Measurements from ENCODE around the gene IMMP2L.
"Not testable (repeated sequence)": the region's sequence is repeated elsewhere in the genome, so short reads cannot be mapped to it uniquely, and the experiment has no call there.

IMMP2L gene

DNA sequence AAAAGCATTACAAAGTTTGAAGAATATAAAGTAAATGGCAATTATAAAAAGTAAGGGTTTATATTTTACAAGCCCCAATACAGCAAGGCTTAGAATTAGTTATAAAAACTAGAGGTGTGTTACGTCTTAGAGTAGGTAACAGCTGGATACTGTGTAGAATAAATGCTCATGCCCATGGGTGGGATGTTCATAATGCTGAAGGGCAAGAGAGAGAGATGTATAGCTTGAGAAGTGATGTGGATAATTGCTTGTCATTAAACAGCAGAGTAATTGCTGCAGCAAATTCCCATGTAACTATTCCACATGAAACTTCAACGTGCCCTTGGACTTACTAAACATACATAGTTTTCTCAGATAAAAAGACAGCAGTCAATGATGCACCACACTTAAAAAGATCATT is 233.8 kb downstream of the IMMP2L start:
- DNase-seq, result no peak

DNA sequence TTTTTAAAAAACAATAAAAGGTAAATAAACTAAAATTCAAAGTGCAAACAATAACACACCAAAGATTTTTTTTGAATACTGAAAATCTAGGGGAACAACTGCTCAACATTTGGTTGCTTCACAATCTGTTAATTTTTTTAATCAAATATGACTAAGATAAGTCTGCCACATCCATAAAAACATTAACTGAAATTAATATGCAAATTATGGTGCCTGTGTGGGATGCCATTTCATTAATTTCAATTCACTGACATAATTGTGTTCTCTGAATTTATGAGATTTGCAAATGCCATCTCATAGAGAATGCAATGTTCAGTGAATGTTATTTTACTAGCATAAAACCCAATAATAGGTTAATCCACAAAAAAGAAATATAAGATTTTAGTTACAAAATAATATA is 237.5 kb downstream of the IMMP2L start:
- no peak for DNase-seq

DNA sequence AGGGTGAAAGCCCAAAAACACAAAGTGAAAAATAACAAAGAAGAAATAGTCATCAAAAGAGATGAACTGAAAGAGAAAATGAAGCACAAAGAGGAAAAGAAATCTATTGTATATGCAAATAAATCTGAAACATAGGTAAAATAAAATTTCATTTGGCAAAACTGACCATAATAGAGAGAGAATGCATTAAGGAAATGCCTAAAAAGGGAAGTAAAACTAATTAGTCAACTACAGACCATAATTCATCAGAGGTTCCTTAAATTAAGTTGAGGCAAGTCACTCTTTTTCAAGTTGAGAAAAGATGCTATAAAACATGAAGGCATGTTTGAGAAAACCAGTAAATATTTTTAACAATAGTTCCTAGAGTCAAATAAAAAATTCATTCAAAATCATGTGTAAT is 238.1 kb downstream of the IMMP2L start:
- DNase-seq, result no peak

DNA sequence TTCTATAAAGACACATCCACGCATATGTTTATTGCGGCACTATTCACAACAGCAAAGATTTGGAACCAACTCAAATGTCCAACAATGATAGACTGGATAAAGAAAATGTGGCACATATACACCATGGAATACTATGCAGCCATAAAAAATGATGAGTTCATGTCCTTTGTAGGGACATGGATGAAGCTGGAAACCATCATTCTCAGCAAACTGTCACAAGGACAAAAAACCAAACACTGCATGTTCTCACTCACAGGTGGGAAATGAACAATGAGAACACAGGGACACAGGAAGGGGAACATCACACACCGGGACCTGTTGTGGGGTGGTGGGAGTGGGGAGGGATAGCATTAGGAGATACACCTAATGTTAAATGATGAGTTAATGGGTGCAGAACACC is 238.6 kb downstream of the IMMP2L start:
- DNase-seq, result not testable (repeated sequence)

DNA sequence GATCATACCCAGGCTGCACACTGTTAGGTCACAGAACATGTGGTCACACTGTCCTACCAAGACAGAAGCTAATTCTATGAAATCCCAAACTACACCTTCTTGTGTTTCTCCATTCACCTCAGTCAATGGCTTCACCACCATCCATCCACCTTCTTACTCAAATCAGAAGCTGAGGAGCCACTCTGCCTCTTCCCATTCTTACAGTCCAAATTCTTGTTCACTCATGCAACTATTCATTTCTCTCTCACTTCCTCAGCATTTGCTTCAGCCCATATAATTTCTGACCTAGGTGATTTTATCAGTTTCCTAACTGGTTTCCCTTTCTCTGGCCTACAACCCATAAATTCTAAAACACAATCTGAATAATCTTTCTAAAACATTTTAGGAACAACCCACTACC is 242.2 kb downstream of the IMMP2L start:
- DNase-seq, result no peak

DNA sequence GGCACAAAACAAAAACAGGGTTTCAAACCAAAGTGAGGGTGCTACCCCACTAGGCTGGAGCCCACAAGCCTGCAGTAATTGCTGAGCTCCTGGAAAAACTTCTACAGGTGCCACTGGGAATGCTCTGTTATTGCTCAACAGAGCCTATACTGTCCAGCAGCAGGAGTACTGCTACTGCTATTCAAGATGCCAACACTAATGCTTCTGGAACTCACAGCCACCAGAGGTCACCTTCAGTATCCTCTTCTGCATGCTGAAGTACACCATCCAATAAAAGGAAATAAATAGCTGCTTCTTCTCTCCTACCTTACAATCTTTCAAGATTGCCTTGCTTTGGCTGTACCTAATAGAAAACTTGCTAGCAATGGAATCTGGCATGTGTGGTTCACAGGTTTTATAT is 249.3 kb downstream of the IMMP2L start:
- no peak for DNase-seq

DNA sequence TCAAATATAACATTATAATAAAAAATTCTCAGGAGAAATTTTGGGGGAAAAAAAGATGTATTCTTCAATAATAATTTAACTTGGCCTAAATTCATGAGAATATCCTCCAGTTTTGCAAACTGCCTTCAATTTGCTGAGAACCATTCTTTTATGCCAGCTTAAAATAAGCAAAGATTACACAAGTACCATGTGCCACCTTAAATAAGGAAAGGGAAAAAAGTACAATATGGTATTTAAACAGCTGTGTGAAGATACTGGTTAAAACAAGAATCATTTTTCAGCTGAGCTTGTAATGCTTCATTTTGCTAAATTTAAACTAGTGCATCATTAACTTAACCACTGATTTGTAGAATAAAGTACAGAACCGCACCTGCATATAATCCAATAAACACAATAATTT is 253.6 kb downstream of the IMMP2L start:
- no peak for DNase-seq

DNA sequence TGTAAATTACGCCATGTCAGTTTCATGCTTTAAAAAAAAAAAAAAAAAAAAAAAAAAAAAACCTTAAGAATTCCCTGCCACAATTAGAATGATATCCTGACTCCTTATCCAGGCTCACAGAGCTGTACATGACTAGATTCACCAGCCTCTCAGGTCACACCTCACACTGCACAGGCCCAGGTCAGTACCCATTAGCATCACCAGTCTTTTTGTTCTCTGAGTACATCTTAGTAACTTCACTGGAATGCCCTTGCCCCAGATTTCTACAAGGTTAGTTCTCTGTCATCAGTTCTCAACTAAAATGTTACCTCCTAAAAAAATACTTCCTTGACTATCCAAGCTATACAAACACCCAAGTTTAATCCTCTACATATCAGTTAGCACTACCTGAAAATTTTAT is 260.4 kb downstream of the IMMP2L start:
- no peak for DNase-seq

DNA sequence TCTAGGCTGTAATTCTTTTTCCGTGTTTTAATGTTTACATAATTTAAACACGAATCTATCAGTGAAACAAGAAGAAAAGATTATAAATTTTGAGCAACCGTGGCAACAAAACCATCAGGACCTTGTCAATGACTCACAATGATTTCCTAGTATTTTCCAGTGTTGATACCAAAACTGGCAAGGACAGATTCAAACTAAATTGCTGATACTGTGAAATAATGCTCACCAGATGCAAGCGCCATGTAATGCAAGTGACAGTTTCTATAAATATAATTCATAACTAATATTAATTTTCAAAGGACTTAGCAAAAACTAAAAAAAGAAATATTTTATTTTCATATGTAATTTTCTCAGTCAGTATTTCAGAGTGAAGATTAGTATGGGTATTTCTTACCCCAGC is 267.8 kb downstream of the IMMP2L start:
- DNase-seq, result no peak

DNA sequence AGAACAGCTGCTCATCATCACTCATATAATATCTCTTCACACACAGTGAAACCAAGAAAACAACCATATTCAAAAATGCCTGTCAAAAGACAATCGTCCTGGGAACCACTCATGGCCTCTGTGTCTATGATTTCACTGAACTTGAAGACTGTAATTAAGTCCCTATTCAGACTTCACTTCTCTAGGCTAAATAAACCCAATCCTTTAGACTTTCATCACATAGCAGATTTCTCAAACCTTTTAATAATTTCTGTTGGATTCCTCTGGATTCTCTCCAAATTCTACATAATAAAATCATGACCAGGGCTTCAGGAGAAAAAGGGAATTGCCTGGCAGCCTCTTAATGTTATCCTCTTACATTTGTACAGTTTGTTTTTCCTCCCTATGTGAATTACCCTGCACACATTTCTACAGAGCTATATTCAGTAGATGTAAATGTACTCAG is 270.2 kb downstream of the IMMP2L start:
- no peak for DNase-seq

DNA sequence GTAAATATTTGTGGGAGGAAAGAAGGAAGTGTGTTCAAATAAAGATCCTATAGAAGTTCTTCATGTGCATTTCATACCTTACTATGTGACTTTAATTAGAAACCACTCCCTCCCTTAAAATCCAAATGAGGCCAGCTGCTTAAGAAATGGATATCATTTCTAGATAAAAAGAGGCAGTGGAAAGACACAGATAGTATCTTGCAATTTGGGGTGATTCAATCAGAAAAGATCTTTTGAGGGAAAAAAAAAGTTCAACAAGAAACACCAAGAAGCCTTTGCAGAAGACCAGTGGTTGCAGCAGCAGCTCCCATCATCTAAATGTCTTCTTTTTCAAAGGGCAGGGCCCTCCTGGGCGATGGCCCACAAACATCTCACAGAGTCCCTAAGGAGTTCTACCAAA is 271.3 kb downstream of the IMMP2L start:
- DNase-seq, result no peak

DNA sequence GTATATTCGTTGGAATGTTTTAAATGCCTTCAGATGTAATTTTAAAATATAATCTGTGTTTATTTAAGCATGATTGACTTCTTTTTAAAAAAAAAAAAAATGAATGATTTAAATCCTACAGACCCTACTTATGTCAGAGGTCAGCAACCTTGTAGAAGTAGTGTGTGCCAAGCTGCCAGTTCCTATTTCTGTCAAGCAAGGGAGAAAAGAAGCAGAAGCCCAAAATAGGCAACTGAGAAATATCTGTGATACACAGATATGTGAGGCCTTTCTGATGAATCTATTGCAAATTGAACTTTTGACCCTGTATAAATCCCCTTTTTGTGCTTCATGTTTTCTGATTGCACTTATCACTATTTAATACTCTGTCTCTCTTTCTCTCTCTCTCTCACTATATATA is 271.9 kb downstream of the IMMP2L start:
- DNase-seq, result no peak

DNA sequence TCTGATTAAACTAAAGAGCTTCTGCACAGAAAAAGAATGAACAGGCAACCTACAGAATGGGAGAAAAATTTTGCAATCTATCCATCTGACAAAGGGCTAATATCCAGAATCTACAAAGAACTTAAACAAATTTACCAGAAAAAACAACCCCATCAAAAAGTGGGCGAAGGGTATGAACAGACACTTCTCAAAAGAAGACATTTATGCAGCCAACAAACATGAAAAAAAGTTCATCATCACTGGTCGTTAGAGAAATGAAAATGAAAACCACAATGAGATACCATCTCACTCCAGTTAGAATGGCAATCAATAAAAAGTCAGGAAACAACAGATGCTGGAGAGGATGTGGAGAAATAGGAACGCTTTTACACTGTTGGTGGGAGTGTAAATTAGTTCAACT is 273.9 kb downstream of the IMMP2L start:
- DNase-seq, result not testable (repeated sequence)

DNA sequence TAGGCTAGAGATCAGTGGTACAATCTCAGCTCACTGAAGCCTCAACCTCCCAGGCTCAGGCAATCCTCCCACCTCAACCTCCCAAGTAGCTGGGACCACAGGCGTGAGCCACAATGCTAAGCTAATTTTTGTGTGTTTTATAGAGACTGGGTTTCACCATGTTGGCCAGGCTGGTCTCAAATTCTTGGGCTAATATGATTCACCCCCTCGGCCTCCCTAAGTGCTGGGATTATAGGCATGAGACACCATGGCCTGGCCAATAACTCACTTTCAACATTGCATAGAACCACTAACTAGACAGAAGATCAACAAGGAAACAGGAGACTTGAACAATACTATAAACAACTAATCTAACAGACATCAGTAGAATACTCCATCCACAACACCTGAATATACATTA is 279.7 kb downstream of the IMMP2L start:
- DNase-seq, result no peak

DNA sequence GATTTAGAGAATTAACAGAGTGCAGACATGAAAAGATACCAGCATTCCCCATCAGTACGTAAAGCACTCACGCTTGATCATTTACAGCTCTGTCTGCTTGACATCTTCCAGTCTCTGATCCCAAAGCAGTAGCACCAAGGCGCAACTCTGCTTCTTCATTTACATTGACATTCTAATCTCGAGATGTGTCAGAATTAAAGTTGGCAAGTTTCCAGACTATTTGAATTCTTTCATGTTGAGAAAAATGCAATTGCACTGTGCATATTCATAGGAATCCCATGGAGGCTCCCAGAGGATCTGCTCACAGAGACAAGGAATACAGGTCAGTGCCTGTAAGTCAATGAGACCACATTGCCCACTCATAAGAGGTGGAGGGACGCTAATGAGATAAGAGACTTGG is 287.4 kb downstream of the IMMP2L start:
- DNase-seq, result no peak

DNA sequence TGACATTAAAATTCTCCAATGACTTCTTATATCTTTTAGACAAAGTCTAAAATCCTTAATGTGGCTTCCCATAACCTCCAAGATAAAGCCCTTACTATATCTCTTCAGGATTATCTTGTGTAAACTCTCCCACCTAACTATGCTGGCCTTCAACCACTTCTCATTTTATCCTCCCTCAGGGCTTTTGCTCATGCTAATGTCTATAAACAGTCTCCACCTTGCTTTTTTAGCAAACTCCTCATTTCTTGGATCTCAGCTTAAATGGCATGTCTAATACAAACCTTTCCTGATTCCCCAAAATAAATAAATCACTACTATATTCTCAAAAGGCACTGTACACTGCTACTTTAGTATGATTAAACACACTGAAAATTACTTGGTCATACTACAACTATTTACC is 290.2 kb downstream of the IMMP2L start:
- DNase-seq, result no peak

DNA sequence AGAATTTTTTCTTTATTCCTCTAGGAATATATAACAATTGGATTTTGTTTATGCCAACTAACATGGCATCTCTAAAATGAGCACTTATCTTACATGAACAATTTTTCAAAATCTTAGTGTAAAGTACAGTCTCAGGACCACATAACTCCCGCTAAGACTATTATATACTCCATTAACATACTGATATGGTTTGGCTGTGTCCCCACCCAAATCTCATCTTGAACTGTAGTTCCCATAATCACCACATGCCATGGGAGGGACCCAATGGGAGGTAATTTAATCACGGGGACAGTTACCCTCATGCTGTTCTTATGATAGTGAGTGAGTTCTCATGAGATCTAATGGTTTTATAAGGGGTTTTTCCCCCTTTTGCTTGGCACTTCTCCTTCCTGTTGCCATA is 291.5 kb downstream of the IMMP2L start:
- not testable (repeated sequence) for DNase-seq

DNA sequence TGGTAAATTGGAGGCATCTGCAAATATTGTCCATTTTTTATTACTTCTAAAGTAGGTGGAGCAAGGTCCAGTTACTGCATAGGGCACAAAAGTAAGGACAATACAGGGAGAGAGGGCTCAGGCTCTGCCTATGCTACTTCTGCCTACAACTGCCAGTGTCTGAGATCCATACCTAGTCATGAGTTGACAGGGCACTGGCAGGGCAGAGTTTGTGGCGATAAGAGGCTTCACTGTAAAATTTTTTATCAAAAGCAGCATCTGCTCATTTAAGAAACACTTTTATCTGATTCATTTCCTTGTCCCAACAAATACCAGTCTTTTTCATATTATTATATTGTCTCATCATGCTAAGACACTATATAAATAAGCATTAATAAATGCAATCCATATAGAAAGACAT is 293.4 kb downstream of the IMMP2L start:
- DNase-seq, result no peak

DNA sequence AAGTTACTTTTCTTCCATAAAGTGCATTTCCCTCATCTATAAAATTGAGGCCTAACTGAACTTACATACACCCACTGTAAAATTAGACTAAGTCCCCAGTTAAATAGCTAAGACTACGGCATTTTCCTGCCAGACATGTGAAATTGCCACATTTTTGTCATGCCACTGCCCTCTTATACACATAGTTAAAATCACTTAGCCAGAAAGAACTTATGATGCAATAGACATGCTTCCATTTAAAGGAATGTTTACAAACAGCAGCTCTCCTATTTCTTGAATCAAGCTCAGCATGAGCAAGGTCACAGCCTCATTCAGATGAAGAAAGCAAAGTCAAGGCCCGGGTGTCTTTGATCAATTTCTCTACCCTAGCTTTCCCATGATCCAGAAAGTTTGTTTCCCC is 295.7 kb downstream of the IMMP2L start:
- no peak for DNase-seq

DNA sequence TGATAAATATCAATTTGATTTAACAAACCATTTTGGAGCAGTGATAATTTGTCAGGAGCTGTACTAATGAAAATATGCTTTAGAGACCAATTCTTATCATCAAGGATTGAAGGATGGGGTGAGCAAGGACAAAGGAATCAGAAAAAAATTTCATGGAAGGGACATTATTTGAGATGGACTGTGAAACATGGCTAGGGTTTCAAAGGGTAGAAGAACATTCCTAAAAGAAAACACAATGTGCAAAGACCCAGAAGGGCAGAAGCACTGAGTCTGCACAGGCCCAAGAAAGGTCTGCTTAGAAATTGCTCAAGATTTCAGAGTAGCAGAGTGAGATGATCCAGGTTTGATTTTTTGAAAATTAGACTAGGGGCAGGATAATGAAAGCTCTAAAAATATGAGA is 296.9 kb downstream of the IMMP2L start:
- DNase-seq, result no peak

DNA sequence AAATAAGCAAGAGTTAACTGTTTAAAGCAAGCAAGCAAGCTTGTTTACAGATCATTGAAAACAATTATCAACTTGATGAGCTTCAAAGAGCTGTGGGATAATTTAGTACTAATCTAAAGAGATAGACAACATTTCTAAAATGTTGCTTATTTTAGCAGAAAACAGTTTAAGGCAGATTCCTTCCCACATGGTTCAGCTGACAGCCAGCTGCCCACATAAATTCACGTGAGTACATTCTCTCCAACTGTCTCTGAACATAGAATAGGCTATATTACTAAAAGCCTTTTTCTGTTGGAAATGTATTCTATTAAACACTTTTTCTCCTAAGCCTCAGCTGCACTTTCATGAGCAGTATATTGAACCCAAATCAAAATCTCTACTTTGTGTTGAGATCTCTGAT is 297.3 kb downstream of the IMMP2L start:
- DNase-seq, result no peak

DNA sequence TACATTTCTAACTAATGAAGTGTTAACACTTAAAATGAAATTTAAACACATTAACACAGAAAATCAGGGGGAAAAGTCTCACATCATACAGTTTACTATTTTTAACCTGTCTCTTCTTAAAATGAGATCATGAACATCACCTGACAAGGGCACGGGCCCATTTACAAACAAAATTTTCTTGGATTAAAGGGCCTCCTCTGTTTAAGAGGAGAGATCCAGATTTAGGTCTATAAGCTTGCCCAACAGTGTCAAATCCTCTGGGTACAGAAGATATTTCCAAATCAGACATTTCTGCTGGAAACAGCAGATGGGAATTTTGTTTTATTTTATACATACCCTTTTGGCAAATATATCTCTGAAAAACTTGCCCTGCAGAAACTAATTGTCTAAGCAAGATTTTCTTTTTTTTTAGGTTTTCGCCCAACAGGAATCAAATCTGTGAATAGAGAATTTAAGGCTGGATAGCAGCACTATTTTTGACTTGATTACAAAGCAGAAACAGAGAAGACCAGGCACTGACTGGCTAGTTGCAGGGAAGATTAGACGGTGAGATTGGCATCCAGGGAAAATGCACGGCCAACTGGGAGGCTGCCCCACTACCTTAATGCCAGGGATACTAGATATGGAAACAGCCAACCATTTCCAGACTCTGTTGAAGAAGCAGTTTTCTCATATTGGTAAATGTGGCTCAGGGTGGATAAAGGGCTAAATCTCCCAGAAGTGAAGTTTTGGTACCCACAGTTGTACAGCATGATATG is 298.0 kb downstream of the IMMP2L start:
- DNase-seq, result no peak

DNA sequence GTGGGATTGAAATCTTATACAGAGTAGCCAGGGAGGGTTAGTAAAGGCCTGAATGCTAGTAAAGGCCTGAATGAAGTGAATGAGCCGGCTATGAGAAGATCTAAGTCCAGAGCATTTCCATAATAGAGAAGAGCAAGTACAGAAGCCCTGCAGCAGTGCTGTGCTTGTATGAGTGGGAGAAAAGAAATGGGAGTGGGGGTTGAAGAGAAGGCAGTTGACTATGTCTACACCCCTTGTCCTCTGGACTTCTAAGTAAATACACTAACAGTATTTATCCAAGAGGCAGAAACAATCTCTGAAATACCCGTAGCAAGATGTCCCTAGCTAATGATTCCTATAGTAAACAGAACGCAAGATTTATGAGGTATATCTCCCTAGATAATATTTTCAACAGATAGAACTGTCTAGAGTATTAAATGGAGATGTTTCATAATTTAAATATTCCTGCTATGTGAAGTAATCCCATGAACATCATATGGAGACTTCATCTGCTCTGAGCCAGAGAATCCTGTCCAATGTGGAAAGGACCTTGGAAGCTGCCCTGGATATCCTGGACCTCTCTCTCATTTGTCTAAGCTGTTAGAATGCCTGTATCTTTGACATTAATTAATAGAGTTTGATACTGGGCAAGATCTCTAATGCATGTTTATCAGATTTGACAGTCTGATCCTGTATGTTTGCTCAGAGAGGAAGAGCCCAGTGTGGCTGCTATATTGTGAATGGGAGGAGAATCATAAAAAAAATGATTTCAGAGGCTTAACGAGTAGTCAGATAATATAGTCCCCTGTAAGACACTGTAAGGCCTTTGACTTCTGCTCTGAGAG is 299.8 kb downstream of the IMMP2L start:
- no peak for DNase-seq

DNA sequence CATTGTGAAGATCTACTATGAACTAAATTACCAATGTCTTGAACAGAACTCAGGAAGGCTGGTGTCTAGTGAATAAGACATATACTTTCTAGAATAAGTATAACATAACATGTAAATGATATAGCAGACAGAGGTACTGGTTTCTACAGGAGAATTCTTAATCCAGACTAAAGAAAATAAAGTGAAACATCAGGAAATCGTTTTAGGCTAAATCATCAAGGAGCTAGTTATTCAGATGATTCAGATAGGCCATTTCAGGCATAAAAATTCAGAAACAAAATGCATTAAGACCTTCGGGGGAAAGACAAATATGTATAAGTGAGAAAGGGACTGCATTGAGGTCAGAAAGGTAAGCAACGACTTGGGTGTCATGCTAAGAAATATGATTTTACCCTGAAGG is 300.8 kb downstream of the IMMP2L start:
- DNase-seq, result no peak

DNA sequence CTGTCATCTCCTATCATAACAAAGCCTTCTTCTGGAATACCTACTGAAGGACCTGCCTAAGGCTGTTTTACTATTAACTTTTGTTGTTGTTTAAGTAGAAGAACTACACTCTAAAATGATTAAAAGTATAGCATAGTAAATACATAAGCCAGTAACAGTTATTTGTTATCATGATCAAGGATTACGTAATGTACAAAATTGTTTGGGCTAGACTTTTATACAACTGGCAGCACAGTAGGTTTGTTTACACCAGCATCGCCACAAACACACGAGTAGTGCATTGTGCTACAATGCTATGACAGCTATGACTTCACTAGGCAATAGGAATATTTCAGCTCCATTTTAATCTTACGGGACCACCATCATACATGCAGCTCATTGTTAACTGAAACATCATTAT is 302.3 kb downstream of the IMMP2L start:
- DNase-seq, result no peak
